ENCODE data around the gene FANCB. TPM values are rescaled to one million over a fixed set of nuclear protein-coding genes. Genes with fewer than 3 reads are reported as not detected.

Gene FANCB
- total and polyA plus RNA-seq, 2 of the 8 experiments (the other 6 are each of a cell fraction or from before 2014, with no cell fraction given): 1.9 to 13.8 TPM

GRCh38 chrX:14832151-14832550, 40.7 kb downstream of the FANCB start:
- H3K23ac ChIP-seq (ENCODE audit: insufficient read length): no peak overlapping the region
- no peaks in the 10 kb centered on the region for H3K23me2 ChIP-seq (ENCODE audit: low read depth, low read length)
- no peak overlapping the region for H3K4me2 ChIP-seq (ENCODE audit: insufficient read depth in 1 of 2, low read depth in 2 of 2, low read length in 2 of 2)
- ChIA-PET CTCF (ENCODE audit: partially characterized antibody) (no interaction called here), POLR2A (ENCODE audit: partially characterized antibody) (no interaction called here)
- no peak overlapping the region for H2BK5ac ChIP-seq (ENCODE audit: low read depth, low read length)
- no peaks in the 10 kb centered on the region for H3K79me2 ChIP-seq (ENCODE audit: control insufficient read depth in 1 of 2, insufficient read depth in 2 of 2, low read length in 2 of 2)
- H3K9ac ChIP-seq (replicated peaks in 1 of 4; ENCODE audit: extremely low read depth in 1 of 4, low read depth in 3 of 4, low read length in 3 of 4): no peak overlapping the region
- no peak overlapping the region for H2AFZ ChIP-seq (ENCODE audit: low read length)
- H3K27me3 ChIP-seq (replicated peaks in 1 of 4; ENCODE audit: control insufficient read depth in 3 of 4, extremely low read depth in 1 of 4, insufficient read depth in 3 of 4, low read length in 3 of 4): no peaks in the 10 kb centered on the region
- no peaks in the 10 kb centered on the region for H4K20me1 ChIP-seq (replicated peaks in 1 of 2; ENCODE audit: control insufficient read depth in 1 of 2, insufficient read depth in 2 of 2, low read length in 2 of 2)
- H3K36me3 ChIP-seq (ENCODE audit: control insufficient read depth in 2 of 4, insufficient read depth in 4 of 4, low read length in 3 of 4): peaks cover 0 to 9% (median 2%) of the 10 kb centered on the region in 4 experiments; a peak in 2 of 8 replicates
- no peaks in the 10 kb centered on the region for H3K79me1 ChIP-seq (ENCODE audit: low read depth, low read length)
- H4K91ac ChIP-seq (replicated peaks; ENCODE audit: insufficient read length, low read length): no peak overlapping the region
- H3K56ac ChIP-seq (replicated peaks; ENCODE audit: insufficient read length, low read depth, low read length): no peak overlapping the region
- H2AK5ac ChIP-seq (ENCODE audit: low read depth, low read length): no peak overlapping the region
- H3K27ac ChIP-seq (ENCODE audit: low read depth, low read length): no peak overlapping the region
- no peak overlapping the region for H3K14ac ChIP-seq (ENCODE audit: insufficient read length)
- no peak for DNase-seq (ENCODE audit: low read depth in 1 of 2, low spot score in 2 of 2)
- H3K4ac ChIP-seq (replicated peaks; ENCODE audit: insufficient read length, low read depth, low read length): no peak overlapping the region
- TF ChIP-seq SP4 (IDR thresholded peaks at IDR 0.05; ENCODE audit: low read length) (no peak), JUND (IDR thresholded peaks at IDR 0.05; ENCODE audit: low read length) (no peak), CREB1 (IDR thresholded peaks at IDR 0.05) (no peak), RAD21 (IDR thresholded peaks at IDR 0.05 in 1 of 2, conservative IDR thresholded peaks at IDR 0.05 in 1 of 2; ENCODE audit: low read depth in 2 of 2, low read length in 2 of 2) (no peak), RXRA (IDR thresholded peaks at IDR 0.05; ENCODE audit: insufficient read depth, low read depth, low read length) (no peak), ATF2 (IDR thresholded peaks at IDR 0.05; ENCODE audit: low read length) (no peak), ZNF274 (IDR thresholded peaks at IDR 0.05; ENCODE audit: borderline replicate concordance, extremely low read depth, low read length) (no peak)
- H3K4me1 ChIP-seq (replicated peaks in 1 of 4; ENCODE audit: control insufficient read depth in 3 of 4, insufficient read depth in 4 of 4, low read length in 3 of 4): no peaks in the 10 kb centered on the region
- H2BK20ac ChIP-seq (ENCODE audit: low read length): no peak overlapping the region
- no peak overlapping the region for H2BK120ac ChIP-seq (replicated peaks; ENCODE audit: low read depth, low read length)
- no peaks in the 10 kb centered on the region for H3K9me3 ChIP-seq (ENCODE audit: insufficient read depth in 2 of 2, low read depth in 1 of 2, low read length in 1 of 2)
- H4K8ac ChIP-seq (ENCODE audit: extremely low read depth, insufficient read depth, low read length): no peak overlapping the region
- no peak overlapping the region for H3K18ac ChIP-seq (ENCODE audit: extremely low read depth, low read length)
- H2BK15ac ChIP-seq (ENCODE audit: low read length): no peak overlapping the region
- H2BK12ac ChIP-seq (ENCODE audit: low read depth, low read length): no peak overlapping the region
- no peak for FAIRE-seq
- H4K5ac ChIP-seq (ENCODE audit: insufficient read length, low read depth, low read length): no peak overlapping the region
- no peak overlapping the region for H3K4me3 ChIP-seq (ENCODE audit: extremely low read depth in 1 of 4, insufficient read depth in 2 of 4, low read depth in 3 of 4, low read length in 4 of 4)
- WGBS, 2 experiments (ENCODE audit: extremely low coverage in 1 of 2, insufficient coverage in 1 of 2, insufficient read length in 1 of 2, insufficient replicate concordance in 2 of 2, low coverage in 1 of 2, low lambda C conversion rate in 2 of 2, missing lambda C conversion rate in 1 of 2): 83% methylated on average over 2 of the region's 2 CpGs; no CpG with 5 or more reads in 1 of the 2 experiments

Measured in H1 (cell line).